ENCODE data around the gene UMAD1. TPM values are rescaled to one million over a fixed set of nuclear protein-coding genes. Genes with fewer than 3 reads are reported as not detected.
A peak's percentile ranks its signal among the peaks of the same experiment; 100 is the strongest.

UMAD1 gene
- total and polyA plus RNA-seq, 8 donors: 5.0 to 20.8 (median 17.2) TPM

DNA sequence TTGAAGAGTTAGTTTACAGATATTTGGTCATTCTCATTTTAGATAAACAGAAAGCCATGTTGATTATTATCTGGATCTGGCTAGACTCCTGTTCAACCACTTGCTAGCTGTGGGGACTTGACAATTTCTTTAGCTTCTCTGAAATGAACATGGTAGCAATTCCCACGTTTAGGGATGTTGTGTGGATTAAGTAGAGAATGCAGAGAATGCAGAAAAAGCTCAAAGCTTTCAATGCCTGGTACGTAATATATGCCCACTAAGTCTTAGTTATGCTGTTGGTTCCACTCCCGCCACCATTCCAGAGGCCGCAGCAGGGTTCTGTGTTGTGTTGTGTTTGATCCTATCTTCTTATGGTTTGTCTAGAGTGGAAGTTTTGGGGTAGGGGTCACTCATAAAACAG lies 117.0 kb downstream of the UMAD1 start:
- FAIRE-seq: no peak
- no peak for TF ChIP-seq CTCF (IDR thresholded peaks at IDR 0.05)
- peaks cover 0 to 3% (median 0%) of the 10 kb centered on the region in 3 donors for H3K4me1 ChIP-seq
- H3K27ac ChIP-seq: no peak overlapping the region
- no peak for ATAC-seq
- no peaks in the 10 kb centered on the region for H3K9me3 ChIP-seq
- no peak overlapping the region for H3K4me3 ChIP-seq
- no peaks in the 10 kb centered on the region for H3K36me3 ChIP-seq
- DNase-seq: no peak
- intact Hi-C loops (cut with DNase I): no loop called here
- 74 to 83% methylated on average over 4 of the region's 4 CpGs for WGBS, 2 donors
- H3K27me3 ChIP-seq: no peaks in the 10 kb centered on the region

DNA sequence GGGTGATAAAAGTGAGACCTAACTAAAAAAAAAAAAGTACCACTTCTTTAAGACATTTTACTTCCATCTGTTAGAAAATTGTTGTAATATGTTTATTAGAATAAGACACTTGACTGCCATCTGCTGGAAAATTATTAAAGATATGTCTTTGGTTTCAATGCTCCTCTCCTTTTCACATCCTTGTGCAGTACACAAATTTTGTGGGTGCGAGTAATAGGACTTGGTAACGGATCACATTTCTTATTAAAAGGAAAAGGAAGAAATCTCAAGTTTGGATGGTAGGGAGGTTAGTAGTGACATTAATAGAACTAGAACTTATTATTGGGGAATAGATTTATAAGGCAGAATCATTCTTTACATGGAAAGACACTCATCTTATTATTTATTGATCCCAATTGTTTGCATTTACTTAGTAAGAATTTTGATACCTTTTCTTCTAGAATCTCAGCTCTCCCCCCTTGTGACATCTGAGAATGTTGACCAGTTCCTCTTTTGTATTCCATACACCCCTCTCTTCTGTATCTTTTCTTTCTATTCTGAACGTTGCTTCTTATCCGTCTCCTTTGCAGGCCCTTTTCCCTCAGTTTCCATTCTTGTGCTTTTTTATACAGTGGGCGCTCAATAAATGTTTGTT lies 120.9 kb downstream of the UMAD1 start:
- peak in 3 of 4 donors; percentile 57 to 69 (median 67) for ATAC-seq
- no peak for TF ChIP-seq CTCF (IDR thresholded peaks at IDR 0.05)
- Histone ChIP-seq H3K36me3 (no peaks in the 10 kb centered on the region), H3K9me3 (no peaks in the 10 kb centered on the region), H3K4me3 (peak overlapping the region in 1 of 4 donors; percentile 26), H3K4me1 (peaks cover 11 to 21% (median 12%) of the 10 kb centered on the region in 3 donors), H3K27me3 (no peaks in the 10 kb centered on the region), H3K27ac (peak overlapping the region in 1 of 4 donors; percentile 17)
- intact Hi-C loops (cut with DNase I): loop anchor here in 1 of 3 donors (10.0 kb wide), 1 partner anchor 77 kb away; no protein-coding TSS in a partner anchor
- 55 to 65% methylated on average over 5 of the region's 5 CpGs for WGBS, 2 donors
- DNase-seq: no peak
- peak; percentile 64 for FAIRE-seq

- peak overlapping the region in 1 of 4 donors; percentile 26 for H3K4me3 ChIP-seq
- intact Hi-C loops (cut with DNase I): loop anchor here in 1 of 3 donors (10.0 kb wide), 1 partner anchor 77 kb away; no protein-coding TSS in a partner anchor
- peak in 3 of 4 donors; percentile 52 to 75 (median 73) for ATAC-seq
- no peaks in the 10 kb centered on the region for H3K27me3 ChIP-seq
- no peaks in the 10 kb centered on the region for H3K36me3 ChIP-seq
- WGBS, 2 donors: 40 to 42% methylated on average over 9 of the region's 9 CpGs
- peak; percentile 65 for FAIRE-seq
- peak overlapping the region in 2 of 4 donors; percentile 1 to 17 for H3K27ac ChIP-seq
- no peak for TF ChIP-seq CTCF (IDR thresholded peaks at IDR 0.05)
- DNase-seq: no peak
- H3K4me1 ChIP-seq: peaks cover 11 to 21% (median 12%) of the 10 kb centered on the region in 3 donors
- H3K9me3 ChIP-seq: no peaks in the 10 kb centered on the region
These were observed 121.6 kb downstream of the UMAD1 start for GRCh38 chr7:7761974-7762779.

GRCh38 chr7:7764520-7765396 lies 124.2 kb downstream of the UMAD1 start:
- WGBS, 2 donors: 70 to 75% methylated on average over 3 of the region's 3 CpGs
- DNase-seq (no peak), ATAC-seq (peak; percentile 14 to 59 (median 42)), FAIRE-seq (no peak)
- no peaks in the 10 kb centered on the region for H3K9me3 ChIP-seq
- intact Hi-C loops (cut with DNase I): loop anchor here in 1 of 3 donors (10.0 kb wide), 1 partner anchor 80 kb away; no protein-coding TSS in a partner anchor
- no peaks in the 10 kb centered on the region for H3K36me3 ChIP-seq
- H3K27ac ChIP-seq: no peak overlapping the region
- peaks cover 11 to 21% (median 12%) of the 10 kb centered on the region in 3 donors for H3K4me1 ChIP-seq
- H3K27me3 ChIP-seq: no peaks in the 10 kb centered on the region
- no peak for TF ChIP-seq CTCF (IDR thresholded peaks at IDR 0.05)
- H3K4me3 ChIP-seq: no peak overlapping the region
